ENCODE results near the gene ARF6.

DNA sequence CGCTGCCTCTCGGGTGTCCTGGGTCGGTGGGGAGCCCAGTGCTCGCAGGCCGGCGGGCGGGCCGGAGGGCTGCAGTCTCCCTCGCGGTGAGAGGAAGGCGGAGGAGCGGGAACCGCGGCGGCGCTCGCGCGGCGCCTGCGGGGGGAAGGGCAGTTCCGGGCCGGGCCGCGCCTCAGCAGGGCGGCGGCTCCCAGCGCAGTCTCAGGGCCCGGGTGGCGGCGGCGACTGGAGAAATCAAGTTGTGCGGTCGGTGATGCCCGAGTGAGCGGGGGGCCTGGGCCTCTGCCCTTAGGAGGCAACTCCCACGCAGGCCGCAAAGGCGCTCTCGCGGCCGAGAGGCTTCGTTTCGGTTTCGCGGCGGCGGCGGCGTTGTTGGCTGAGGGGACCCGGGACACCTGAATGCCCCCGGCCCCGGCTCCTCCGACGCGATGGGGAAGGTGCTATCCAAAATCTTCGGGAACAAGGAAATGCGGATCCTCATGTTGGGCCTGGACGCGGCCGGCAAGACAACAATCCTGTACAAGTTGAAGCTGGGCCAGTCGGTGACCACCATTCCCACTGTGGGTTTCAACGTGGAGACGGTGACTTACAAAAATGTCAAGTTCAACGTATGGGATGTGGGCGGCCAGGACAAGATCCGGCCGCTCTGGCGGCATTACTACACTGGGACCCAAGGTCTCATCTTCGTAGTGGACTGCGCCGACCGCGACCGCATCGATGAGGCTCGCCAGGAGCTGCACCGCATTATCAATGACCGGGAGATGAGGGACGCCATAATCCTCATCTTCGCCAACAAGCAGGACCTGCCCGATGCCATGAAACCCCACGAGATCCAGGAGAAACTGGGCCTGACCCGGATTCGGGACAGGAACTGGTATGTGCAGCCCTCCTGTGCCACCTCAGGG, 679 bp downstream of the ARF6 start:
- TF ChIP-seq EZH2 (IDR thresholded peaks at IDR 0.05) (no peak), POLR2AphosphoS5 (IDR thresholded peaks at IDR 0.05; ENCODE audit: borderline replicate concordance, low read depth, low read length) (no peak), FOXP2 (optimal IDR thresholded peaks at IDR 0.05; ENCODE audit: control extremely low read depth, extremely low read length, insufficient read depth) (no peak)
